ENCODE results near the gene CSPG4.

DNA sequence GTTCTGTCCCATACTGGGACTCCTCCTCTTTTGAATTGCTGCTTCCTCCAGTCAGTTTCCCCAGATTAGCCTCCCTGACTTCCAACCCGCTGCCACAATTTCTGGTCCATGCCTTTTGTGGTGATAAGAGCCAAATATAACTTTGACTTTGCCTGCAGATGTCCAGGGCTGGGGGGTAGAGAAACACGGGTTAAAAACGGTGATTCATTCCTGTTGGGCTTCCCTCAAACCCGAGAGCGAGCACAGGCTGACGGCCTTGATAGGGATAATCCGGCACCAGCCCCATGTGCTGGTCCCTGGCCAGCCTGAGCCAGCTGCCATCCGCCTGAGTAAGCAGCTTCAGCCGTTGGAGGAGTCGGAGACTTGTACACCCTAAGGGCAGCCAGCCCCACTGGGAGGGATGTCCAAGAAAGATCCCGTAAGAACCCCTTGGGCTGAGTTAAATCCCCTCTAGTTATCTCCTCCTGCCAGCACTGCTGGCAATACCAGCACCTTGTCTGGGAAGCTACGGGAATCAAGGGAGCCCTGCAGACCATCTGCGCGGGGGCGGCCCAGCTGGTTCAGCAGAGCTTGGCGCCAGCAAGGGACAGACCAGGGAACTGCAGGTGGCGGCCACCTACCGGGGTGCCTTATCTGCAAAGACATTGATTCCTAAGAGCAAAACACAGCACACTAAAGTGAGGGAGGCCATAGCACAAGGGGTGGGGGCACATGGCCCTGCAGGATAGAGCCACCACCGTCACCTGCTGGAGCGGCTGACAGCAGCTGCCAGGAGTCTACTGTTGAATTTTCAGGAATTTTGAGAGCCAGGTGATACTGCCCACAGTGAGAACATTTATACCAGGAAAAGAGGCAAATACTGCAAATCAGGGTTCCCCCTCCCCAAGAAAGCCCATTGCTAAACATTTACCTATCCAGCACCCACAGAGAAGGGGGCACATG lies 18.1 kb downstream of the CSPG4 start:
- TF ChIP-seq, protein P1, sequence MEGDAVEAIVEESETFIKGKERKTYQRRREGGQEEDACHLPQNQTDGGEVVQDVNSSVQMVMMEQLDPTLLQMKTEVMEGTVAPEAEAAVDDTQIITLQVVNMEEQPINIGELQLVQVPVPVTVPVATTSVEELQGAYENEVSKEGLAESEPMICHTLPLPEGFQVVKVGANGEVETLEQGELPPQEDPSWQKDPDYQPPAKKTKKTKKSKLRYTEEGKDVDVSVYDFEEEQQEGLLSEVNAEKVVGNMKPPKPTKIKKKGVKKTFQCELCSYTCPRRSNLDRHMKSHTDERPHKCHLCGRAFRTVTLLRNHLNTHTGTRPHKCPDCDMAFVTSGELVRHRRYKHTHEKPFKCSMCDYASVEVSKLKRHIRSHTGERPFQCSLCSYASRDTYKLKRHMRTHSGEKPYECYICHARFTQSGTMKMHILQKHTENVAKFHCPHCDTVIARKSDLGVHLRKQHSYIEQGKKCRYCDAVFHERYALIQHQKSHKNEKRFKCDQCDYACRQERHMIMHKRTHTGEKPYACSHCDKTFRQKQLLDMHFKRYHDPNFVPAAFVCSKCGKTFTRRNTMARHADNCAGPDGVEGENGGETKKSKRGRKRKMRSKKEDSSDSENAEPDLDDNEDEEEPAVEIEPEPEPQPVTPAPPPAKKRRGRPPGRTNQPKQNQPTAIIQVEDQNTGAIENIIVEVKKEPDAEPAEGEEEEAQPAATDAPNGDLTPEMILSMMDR (IDR thresholded peaks at IDR 0.05; ENCODE audit: borderline replicate concordance, extremely low read depth, low read length, poor library complexity, severe bottlenecking) = peak; percentile 27
- TF ChIP-seq EZH2 (IDR thresholded peaks at IDR 0.05; ENCODE audit: borderline replicate concordance, low read depth, low read length, severe bottlenecking) = no peak

Data from DND-41 (cell line).